H1 (cell line): ENCODE data around the gene SPON2. TPM values are rescaled to one million over a fixed set of nuclear protein-coding genes. Genes with fewer than 3 reads are reported as not detected.

Experiments
- BACH1 ChIP-seq: IDR thresholded peaks from 2 replicates; pipeline ENCODE4 v1.6.1; 2012; ENCODE audit warnings: low read length, improper control_type of control experiment
- polyA plus RNA-seq, 7 experiments: library from polyadenylated mRNA; depleted of rRNA in 3 of 7; stranded (reverse) in 5 of 7; unstranded in 2 of 7; fragments of >200 nt in 5 of 7; fragments of 200-250 nt in 2 of 7; gene quantifications; 1 replicate in 5 of 7; 2 replicates in 1 of 7; 4 replicates in 1 of 7; pipeline versions ENCODE4 v1.2.1 to v1.2.3, GENCODE V29; 2011 to 2013; ENCODE audit warnings: missing spikeins in 2 of 7, mixed read lengths in 2 of 7
- total RNA-seq: library from RNA; stranded (reverse); fragmentation: NEBNext Ultra II Directional; extraction: Animal tissue kit (Norgen Biotek cat#: 25700); gene quantifications from 2 replicates; pipeline ENCODE4 v1.2.1, GENCODE V29; 2021

The SPON2 gene
- total and polyA plus RNA-seq, 2 of the 8 experiments (the other 6 are each of a cell fraction or from before 2014, with no cell fraction given): 2.8 to 3.2 TPM

DNA sequence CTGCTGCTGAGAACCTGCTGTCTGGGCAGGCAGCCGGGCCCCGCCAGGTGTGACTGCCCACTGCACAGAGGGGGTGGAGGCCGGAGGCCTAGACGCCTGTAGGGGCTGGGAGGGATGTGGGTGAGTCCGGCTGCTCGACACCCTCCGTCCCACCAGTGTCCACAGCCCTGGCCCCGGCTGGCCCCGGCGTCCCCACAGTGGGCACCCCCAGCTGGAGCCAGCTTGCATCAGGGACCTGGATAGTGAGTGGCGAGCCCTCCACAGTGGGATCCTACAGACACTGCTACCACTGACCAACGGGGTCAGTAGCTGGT lies 34.7 kb upstream of the SPON2 start (continued):
- TF ChIP-seq BACH1: no peak
